GM21526 (cell line): ENCODE results near the gene GAK.

ENCODE experiments used
- ATAC-seq: cut with Tn5 transposase; IDR thresholded peaks from one replicate; pipeline ENCODE4 v1.9.1; 2021; ENCODE audit warnings: moderate library complexity; ENCODE audit not compliant: unreplicated experiment, low FRiP score

GAK gene

DNA sequence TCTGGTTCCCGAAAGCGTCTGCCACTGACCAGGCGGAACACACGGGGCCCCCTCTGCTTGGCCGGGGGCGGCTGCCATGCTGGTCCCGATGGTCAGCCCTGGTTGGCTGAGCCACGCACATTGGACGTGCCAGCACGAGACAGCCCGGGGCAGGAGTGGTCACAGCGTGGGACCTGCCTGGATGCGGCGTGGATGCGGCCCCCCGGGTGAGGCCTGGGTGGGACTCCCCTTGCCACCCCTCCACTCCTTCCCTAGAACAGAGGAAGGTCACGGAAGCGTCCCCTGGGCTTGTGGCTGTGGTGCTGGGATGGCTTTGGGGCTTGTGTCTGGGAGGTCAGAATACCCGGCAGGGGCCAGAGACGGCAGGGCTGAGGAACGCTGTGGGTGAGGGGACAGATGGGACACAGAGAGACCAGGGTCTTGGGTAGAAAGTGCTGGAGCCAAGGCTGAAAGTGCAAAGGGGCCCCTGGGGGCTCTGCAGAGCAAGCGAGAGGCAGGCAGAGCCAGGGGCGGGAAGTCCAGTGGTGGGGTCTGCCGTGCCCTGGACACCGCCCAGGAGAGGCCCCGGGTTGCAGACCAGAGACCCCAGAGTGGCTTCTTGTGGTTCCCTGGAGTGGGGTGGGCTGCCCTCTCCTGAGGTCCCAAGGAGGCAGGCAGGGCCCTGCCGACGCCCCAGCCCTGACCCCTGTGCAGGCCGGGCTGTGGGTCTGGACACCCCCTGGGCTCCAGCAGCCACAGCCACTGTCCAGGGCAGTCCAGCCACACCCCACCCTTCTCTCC lies 97.6 kb downstream of the GAK start:
- ATAC-seq = no peak

DNA sequence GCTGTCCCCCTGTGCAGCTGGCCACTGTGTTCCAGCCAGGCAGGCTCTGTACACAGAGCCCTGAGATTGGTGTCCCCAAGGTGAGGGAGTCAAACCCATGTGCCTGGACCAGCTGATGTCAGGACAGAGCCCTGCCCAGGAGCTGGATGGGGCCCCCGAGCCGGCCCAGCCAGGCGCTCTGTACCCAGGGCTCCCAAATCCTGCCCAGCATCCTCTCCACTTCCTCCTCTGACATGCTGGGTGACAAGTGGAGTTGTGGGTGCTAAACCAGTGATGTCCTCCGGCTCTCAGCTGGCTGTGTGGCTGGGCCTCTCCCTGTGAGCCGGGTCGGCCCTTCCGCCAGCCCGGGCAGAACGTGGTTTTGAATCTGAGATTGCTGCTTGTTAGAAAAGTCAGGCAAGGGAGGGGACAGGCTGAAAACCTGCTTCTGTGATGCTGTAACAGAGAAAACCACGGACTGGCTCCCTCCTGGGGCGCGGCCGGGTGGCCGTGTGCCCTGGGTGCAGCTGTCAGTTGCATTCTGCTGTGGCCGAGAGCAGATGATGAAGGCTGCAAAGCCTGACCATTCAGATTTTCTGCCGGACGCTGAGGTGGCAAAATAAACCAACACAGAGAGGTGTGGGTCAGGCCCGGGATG lies 98.3 kb downstream of the GAK start:
- ATAC-seq = no peak

- ATAC-seq = no peak
Observed at GRCh38 chr4:833156-833555, 99.0 kb downstream of the GAK start.

GRCh38 chr4:832536-832935 lies 99.6 kb downstream of the GAK start:
- ATAC-seq = no peak

GRCh38 chr4:832108-832507 lies 100.0 kb downstream of the GAK start:
- no peak for ATAC-seq

GRCh38 chr4:831483-831805 lies 100.7 kb downstream of the GAK start:
- no peak for ATAC-seq

DNA sequence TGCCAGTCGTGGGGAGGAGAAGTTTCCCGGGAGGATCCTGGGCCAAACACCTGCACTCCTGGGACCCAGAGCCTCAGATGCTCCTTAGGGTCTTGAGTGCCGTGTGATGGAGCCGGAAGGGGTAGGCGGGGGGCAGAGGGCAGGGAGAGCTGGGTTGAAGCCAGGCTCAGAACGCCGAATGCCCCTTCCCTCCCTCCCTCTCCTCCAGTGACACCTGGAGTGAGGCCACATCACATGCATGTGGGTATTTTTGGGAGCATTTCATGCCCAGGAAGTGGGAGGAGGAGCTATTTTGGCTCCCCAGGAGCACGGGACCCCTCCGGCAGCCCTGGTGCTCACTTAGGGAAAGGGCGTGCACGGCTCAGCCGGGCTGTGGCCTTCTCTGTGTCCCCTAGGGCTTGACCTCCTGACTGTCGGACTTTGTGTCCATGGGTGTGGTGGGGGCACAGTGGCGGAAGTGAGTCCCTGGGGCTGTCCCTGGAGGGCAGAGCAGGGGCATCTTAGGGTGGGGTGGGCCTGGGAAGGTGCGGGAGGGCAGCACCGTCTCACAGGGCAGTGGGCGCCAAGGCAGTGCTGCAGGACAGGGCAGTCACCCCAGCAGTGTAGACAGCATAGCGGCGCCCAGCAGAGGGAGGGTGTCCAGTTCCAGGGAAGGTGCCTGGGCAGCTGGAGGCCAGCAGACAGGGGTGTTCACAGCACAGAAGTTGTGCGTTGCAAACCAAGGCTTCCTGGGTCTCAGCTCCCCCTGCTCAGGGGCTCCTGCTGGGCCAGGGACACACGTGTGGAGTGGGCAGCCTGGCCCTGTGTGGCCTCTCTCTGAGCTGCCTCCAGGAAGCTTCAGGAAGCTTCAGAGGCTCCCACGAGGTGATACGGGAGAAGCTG lies 101.3 kb downstream of the GAK start:
- ATAC-seq = no peak

- ATAC-seq = no peak
Observed at GRCh38 chr4:829761-830600, 102.1 kb downstream of the GAK start.

DNA sequence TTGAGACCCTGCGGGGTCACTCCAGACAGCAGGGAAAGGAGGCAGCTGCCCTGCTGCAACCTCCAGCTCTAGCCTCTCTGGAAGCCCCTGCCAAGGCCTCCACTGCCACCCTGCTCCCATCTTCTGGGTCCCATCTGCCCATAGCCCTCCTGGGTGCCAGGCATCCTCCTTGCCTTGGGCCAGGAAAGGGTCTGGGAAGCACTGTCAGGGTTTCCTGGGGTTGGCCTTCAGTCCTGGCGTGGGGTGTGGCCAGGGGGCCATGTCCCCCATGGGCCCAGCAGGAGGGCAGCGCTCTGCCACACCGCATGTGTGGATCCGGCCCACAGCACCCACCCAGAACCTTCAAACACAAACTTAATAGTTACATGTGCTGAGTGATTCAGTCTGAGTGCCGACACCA lies 102.8 kb downstream of the GAK start:
- no peak for ATAC-seq

DNA sequence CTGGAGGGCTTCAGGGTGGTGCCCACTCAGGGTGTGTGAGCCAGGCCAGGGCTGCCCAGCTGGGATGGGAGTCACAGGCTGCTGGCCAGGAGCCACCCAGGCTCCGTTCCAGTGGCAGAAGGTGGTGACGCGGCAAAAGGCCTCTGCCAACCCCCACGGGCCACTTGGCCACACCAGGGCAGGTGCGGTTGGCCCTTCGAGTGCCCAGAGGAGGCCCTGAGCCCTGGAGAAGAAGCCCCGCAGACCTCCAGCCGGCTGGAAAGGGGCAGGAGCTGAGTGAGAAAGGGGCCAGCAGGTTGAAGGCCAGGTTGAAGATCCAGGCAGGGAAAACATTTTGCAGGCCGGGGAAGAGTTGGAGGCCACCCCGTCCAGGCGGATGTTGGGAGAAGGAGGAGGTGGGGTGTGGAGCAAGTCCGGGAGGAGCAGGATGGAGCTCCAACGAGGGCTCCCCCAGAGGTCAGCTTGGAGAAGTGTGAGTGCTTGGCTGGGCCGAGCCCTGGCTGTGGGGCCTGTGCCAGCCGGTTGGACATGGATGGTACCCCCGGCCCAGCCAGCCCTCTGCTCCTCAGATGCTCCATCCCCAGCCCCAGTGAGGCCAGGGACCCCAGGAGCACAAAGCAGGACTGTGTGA lies 103.4 kb downstream of the GAK start:
- ATAC-seq = no peak

GRCh38 chr4:827209-828081 lies 104.7 kb downstream of the GAK start:
- ATAC-seq = no peak

- no peak for ATAC-seq
Observed at GRCh38 chr4:826508-827208, 105.5 kb downstream of the GAK start.

DNA sequence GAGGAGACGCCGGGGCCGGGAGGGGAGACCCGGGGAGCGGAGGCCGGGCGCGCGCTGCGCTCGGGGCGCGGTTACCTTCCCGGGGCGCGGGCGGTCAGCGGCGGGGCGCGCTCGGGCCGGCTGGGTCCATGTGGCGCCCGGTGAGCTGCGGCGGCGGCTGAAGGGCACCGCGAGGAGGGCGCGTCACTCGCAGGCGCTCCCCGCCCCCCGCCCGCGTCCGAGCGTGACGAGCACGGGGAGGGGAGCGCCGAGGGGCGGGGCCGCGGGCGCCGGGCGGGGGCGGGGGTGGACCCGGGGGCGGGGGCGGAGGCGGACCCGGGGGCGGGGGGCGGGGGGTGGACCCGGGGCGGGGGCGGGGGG lies 106.2 kb downstream of the GAK start, which contains the start of gene CPLX1:
CPLX1 (minus strand) TSS at position 159 of the 360 bp plus-strand sequence. CDS start 1,607 bp downstream, outside the sequence.
- ATAC-seq = no peak

DNA sequence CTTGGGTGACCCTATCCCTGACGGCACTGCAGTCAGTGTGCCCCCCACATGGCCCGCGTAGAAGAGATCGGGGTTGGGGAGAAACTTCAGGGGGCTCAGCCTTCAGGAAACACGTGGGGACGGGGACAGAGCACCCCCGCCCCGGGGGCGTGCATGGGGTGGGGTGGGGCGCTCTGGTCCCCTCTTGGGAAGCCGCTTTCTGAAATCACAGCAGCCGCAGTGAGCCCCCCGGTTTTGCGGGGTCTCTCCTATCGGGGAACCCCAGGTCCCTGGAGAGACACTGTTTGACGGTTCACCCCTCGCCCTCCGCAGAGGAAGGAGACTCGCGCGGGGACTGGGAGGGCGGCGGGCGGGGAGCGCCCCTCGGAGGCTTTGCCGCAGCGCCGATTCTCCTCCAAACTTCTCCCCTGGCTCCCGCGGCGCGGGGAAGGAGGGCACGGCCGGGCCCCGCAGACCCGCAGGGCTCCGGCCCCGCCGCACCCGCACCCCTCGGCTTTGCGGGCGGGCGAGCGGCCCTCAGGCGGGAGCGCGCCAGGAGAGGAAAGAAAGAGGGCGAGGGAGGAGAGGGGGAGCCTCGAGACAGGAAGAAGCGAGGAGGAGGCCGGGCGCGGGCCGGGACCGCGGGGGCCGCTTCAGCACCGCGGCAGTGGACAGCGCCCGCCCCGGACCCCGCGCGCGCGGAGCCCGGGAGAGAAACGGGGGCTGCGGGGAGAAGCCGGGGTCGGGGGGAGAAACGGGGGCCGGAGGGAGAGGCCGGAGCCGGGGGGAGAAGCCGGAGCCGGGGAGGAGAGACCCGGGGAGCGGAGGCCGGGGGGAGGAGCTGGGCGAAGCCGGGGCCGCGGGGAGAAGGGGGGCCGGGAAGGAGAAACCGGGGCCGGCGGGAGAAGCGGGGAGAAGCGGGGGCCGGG lies 106.8 kb downstream of the GAK start:
- no peak for ATAC-seq

GRCh38 chr4:824461-825062 lies 107.6 kb downstream of the GAK start:
- no peak for ATAC-seq

DNA sequence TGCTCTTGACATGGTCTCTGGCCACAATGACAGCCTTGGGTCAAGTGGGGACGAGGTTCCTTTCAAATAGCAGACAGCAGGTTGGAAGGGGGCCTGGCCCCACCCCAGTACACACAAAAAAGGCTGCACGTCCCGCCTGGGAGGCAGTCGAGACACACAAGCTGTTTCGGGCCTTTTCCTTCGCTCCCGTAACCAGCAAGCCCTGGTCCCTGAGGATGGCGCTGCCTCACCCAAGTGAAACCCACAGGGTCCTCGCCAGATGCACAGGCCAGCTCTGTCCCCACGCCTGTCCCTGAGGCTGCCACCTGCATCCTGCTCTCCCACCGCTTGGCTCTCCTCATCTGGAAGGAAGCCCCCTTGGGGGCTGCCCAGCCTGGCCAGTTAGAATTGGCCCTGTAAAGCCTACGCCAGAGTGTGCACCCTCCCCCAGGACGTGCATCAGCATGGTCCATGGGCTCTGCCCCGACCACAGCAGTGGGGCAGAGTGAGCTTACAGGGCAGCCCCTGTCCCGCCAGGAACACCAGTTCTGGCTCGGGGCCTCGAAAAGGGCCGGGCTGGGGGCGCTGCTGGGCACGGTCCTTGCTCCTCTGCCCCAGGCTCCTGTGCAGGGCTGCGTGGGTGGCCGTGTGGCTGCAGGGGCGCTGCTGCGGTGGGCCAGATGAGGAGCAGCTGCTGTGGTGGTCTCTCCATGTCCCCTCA lies 108.2 kb downstream of the GAK start:
- ATAC-seq = no peak
